AG20443 (cell line): ENCODE data around the gene LRRC57.

Source experiments
- DNase-seq: peaks from one replicate; pipeline ENCODE4 v3.0.0; 2012; ENCODE audit warnings: low spot score, mixed read lengths

Gene LRRC57

DNA sequence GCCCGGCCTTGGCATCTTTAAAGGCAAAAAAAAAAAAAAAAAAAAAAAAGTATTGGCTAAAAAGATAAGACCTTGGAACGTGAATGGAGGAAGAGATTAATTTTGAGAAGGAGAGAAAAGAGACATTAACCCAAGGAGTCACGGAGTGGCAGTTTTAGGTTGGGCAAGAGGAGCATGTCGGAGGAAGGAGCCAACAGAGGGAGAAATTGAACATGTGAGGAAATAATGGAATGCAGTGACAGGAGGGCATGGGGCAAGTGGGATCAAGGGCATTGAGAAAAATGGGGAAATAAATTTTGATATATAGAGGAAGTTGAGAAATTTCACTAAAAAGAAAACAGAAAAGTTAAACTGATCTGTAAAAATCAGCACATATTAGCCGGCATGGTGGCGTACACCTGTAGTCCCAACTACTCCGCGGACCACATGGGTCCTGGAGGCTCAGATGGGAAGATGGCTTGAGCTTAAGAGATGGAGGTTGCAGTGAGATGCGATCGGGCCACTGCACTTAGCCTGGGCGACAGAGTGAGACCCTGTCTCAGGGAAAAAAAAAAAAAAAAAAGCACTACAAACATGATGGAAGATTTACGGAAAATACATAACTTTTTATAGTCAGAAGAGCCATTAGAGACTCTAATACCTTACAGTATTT lies 1.3 kb upstream of the LRRC57 start:
- DNase-seq, result peak; percentile 8

DNA sequence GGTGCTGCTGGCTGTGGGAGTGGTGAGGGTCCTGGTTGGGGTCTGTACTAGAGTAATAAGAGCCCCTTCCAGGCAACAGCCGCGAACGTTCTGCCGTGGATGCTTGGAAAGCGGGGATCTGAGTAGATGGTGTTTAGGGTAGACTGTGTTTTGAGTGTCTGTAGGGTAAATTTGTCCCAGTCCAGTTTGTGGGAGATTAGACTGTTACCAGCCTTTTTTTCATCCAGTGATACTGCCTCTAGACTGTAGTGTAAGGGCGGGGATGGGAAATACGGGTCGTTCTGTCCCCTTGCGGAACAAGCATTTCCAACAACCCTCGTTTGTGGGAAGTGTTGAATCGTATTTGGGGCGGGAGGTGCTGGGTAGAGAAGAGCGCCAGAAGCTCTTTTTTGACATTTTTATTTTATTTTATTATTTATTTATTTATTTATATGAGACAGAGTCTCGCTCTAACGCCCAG lies 469 bp upstream of the LRRC57 start:
- peak; percentile 26 for DNase-seq

GRCh38 chr15:42547918-42548248 lies 710 bp downstream of the LRRC57 start:
- DNase-seq, result peak; percentile 52

DNA sequence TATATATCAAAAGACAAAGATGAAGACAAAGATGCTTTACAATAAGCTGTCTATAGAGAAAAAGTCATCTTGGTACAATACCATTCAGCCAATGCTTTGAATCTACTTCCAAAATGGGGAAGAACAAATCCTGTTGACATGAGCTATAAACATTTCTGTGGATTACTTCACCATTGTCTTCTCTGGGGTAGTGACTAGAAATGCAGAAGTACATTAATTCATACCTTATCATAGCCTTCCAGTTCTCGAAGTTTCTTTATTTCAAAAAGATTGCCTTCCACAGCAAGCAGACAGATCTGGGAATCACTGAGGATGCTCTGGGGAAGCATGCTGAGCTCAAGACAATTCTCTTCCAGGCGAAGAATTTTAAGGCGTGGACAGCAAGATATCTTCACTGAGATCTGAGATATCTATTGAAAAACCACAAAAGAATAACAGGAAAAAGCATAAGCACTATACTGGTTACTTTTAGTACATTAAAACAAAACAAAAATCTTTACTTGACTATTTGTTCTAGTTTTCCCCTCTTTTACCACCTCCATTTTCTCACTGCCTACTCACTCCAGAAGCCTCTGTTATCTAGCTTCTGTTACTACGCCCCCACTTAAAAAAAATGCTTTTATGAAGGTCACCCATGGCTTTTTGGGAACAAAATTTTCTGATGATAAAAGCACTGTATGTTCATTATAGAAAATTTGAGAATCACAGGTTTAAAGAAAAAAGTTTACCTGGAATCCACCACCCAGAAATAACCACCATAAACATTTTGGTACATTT lies 3.6 kb downstream of the LRRC57 start:
- DNase-seq, result no peak

- no peak for DNase-seq
Measured at GRCh38 chr15:42533246-42533645, 15.3 kb downstream of the LRRC57 start.

DNA sequence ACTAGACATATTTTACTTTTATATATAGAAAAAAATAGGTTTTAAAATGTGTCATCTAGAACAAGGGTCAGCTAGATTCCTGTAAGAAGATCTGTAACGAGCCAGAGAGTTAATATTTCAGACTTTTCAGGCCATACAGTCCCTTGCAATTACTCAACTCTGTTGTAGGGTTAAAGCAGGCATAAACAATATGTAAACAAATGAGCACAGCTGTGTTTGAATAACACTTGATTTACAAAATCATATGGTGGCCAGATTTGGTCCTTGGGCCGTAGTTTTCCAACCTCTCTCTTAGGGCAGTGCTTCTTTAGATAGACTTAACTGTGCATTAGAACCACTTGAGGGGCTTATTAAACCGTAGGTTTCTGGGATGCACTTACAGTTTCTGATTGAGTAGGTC lies 19.6 kb downstream of the LRRC57 start:
- no peak for DNase-seq

DNA sequence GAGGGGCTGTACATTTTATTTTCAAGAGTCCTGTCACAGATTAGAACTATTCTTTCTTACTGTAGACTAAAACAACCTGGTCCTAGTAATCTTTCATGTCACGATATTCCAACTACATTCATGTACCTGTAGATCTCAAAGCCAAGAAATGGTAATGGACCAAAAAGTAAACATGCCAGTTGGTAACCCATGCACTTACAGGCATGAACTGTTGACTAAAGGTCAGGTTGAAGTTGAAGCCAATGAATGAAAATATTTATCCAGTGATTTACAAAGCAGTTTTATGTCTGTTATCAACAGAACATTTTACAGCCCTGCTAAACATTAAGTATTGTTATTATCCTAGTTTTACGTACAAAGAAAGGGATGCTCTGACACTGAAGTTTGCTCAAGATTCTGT lies 25.3 kb downstream of the LRRC57 start:
- DNase-seq, result no peak

- DNase-seq, result peak; percentile 50
Measured at GRCh38 chr15:42511007-42511391, 37.6 kb downstream of the LRRC57 start.

DNA sequence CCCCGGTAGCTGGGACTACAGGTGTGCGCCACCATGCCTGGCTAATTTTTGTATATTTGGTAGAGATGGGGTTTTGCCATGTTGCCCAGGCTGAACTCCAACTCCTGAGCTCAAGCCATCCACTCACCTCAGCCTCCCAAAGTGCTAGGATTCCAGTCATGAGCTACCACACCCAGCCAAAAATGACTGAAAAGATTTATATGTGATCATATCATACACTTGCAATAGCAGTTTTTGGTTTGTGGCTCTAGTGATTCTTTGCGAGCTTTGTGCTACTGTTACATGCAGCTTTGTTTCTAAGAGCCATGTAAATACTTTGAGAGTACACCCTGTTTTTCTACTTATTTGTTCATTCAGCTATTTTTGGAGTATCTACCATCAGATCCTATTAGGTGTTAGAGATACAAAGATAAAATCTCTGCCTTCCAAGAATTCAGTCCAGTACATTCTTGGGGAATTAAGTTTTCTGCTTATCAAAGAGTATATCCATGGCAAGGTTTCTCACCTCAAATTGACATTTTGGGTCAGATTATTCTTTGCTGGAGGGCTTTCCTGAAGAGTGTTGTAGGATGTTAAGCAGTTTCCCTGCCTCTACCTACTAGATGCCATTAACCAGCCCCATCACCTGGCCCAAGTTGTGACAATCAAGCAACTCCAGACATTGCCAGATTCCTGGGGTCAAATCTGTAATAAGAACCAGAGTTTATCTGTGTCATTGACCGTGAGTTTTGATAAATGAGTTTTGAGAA lies 38.2 kb downstream of the LRRC57 start:
- no peak for DNase-seq

GRCh38 chr15:42508263-42508690 lies 40.3 kb downstream of the LRRC57 start:
- peak; percentile 8 for DNase-seq

- no peak for DNase-seq
Measured at GRCh38 chr15:42507514-42507913, 41.1 kb downstream of the LRRC57 start.

DNA sequence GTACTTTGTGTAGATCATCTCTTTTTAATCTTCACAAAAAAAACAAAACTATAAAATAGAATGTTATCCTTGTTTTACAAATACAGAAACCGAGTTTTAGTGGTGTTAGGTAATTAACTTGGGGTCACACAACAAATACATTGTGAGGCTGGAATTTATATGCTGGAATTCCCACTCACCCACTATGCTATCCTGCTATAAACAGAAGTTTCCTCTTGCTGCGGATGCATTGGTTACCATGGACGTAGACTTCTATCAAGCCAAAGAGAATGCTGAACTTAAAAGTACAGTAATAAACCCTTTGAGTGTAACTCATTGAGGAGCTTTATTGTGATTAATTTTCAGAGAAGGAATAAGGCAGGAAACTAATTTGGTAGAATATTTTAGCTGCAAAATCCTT lies 44.0 kb downstream of the LRRC57 start:
- DNase-seq, result no peak

GRCh38 chr15:42503825-42504224 lies 44.8 kb downstream of the LRRC57 start:
- no peak for DNase-seq

DNA sequence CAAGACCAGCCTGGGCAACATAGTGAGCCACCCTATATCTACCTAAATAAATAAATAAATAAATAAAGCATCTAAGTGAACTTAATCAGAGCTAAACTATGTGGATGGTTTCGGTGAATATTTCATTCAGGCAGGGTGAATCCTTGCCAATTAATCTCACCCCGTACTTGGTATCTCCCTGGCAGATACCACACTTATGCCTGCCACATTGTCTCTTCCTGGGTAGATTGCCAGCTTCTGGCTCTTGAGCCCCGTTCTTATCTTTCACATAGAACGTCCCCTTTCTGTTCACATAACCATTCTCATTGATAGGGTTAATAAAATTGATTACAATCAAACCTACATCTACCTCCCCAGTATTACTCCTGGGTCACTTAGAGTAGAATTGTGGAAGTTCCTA lies 46.1 kb downstream of the LRRC57 start:
- no peak for DNase-seq

DNA sequence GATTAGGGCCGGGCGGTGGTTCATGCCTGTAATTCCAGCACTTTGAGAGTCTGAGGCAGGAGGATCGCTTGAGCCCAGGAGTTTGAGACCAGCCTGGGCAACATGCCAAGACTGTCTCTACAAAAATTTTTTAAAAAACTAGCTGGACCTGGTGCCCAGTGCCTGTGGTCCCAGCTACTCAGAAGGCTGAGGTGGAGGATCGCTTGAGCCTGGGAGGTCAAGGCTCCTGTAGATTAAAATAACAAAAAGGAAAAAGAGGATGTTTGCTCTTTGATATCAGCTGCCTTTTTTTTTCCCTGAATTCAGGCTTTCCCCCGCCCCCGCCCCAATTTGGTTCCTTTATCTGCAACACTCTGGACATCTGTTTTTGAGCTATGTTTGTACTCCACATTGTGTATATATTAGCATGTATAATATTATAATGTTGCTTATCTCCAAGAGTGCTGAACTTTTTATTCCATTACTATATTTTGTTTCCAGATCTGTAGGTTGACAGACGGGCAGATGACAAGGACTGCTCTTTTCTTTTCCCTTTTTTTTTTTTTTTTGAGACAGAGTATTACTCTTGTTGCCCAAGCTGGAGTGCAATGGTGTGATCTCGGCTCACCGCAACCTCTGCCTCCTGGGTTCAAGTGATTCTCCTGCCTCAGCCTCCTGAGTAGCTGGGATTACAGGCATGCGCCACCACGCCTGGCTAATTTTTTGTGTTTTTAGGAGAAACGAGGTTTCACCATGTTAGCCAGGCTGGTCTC lies 48.6 kb downstream of the LRRC57 start:
- DNase-seq, result no peak

DNA sequence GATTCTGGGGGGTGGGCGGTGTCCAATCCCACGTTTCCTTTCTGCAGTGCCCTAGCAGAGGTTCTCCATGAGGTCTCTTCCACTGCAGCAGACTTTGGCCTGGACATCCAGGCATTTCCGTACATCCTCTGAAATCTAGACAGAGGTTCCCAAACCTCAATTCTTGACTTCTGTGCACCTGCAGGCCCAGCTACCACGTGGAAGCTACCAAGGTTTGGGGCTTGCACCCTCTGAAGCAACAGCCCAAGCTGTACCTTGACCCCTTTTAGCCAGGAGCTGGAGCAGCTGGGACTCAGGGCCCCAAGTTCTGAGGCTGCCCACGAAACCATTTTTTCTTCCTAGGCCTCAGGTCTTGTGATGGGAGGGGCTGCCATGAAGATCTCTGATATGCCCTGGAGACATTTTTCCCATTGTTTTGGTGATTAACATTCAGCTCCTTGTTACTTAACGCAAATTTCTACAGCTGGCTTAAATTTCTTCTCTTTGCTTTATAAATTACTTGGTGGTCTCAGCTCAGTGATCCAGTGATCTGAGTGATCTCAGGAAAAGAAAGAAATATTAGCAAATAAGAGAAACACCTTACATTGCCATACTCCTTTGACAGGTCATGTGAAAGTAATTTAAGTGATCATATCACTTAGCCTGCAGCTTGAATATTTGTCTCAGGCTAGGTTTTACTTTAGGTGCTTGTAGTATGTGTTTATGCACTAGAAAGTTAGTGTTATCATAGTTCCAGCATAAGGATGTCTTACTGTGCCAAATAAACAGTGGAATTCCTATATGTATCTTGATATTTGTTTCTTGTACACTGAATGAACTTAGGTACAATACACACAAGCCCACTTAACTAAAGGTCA lies 50.2 kb downstream of the LRRC57 start:
- DNase-seq, result no peak

DNA sequence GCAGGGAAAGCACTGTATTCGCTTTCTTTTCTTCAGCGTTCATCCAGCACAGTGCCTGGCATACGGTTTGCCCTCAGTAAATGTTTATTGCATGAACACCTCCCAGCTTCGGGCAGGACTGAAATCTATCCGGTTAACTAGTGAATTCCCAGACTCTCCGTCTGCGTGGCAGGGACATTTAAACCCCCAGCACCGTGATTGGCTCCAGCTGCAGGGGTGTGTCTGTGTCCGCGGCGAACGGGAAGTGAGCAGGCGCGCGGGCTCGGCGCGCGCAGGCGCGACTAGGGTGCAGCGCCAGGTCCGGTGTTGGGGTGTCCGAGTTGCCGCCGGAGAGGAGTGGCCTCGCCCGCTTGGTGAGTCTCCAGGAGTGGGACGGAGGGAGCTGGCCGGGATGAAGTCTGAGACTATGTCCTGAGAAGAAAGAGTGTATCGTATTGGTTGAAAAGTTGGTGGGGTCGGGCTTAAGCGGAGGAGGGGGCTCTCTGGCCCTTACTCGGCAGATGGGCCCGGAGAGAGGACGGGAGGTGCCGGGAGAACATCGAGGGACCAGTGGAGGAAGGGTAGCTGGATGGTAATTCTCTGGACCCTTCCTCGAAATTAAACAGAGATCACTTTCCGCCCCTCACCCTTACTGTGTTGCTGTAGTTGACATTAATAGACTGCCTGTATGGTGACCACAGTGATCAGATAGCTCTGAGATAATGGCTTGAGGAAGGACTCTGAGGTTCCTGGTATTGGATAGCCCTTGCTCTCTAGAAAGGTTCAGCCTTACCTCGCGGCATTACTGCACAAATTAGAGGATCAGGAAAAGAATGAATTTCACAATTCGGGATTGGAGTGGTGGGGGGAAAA lies 53.0 kb downstream of the LRRC57 start, which contains the start of gene SNAP23:
Gene SNAP23, plus strand, starts transcription at position 274 of the 852 bp plus-strand sequence. CDS start 16,213 bp downstream, outside the sequence.
- DNase-seq, result peak; percentile 99

DNA sequence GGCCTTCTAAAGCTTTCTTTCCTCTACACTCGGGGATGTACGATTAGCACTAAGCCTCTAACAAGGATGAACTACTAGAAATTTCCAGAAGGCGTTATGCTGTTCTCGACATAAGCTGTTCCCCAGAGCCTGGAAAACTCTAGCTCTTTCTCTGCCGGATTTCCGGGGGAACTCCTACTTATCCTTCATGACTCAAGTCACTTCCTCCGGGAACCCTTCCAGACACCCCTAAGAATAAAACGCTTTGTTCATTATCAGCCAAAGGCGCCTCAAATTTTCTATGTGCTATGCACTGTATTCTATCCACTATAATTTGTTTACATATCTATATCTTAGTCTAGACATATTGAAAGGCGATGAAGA lies 53.6 kb downstream of the LRRC57 start:
- DNase-seq, result peak; percentile 52

- no peak for DNase-seq
Measured at GRCh38 chr15:42493679-42494078, 54.9 kb downstream of the LRRC57 start.

DNA sequence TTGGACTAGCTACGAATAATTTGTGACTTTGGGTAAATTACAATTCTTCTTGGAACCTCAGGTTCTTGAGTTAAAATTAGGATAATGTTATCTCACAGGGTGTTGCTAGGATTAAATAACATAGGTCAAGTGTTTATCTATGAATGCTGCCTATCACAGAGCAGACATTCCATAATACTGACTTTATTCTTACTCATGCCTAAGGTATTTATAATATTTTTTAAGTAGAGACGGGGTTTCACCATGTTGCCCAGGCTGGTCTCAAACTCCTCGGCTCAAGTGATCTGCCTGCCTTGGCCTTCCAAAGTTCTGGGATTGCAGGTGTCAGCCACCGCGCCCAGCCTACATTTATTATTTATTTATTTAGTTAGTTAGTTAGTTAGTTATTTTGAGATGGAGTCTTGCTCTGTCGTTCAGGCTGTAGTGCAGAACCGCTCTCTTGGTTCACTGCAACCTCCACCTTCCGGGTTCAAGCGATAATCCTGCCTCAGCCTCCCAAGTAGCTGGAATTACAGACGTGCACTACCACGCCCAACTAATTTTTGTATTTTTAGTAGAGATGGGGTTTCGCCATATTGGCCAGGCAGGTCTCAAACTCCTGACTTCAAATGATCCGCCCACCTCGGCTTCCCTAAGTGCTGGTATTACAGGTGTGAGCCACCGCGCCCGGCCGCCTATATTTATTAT lies 56.9 kb downstream of the LRRC57 start:
- DNase-seq, result peak; percentile 47
